ENCODE data around the gene RPS16.
A peak's percentile ranks its signal among the peaks of the same experiment; 100 is the strongest.

Gene RPS16

GRCh38 chr19:39412867-39413271 is 22.9 kb downstream of the RPS16 start:
- H3K9me3 ChIP-seq (ENCODE audit: control insufficient read depth, insufficient read depth, low read depth, low read length) = no peaks in the 10 kb centered on the region
- ChIA-PET POLR2A (interaction anchor here (1.0 to 2.4 kb wide), 11 partner anchors 9 to 71 kb away, joined by 4 to 68 read pairs (median 18); partner anchors contain the start of genes MED29, PAF1, RPS16 and SAMD4B), CTCF (interaction anchor here (0.6 to 2.4 kb wide), 13 partner anchors 12 to 290 kb away, joined by 3 to 63 read pairs (median 8); partner anchors contain the start of genes EID2B, GMFG, MED29 and PAF1)
- H3K27ac ChIP-seq (ENCODE audit: extremely low read depth, low read depth, low read length) = peak overlapping the region; percentile 91
- TF ChIP-seq ZNF335 (tag by site-specific recombination; conservative IDR thresholded peaks at IDR 0.05) = peak; percentile 65
- TF ChIP-seq ZNF19 (tag by site-specific recombination; IDR thresholded peaks at IDR 0.05; ENCODE audit: low read depth) = 0 out of 2 replicates have a peak, but pooled peaks have one; percentile 2
- TF ChIP-seq ZNF223 (tag by site-specific recombination; IDR thresholded peaks at IDR 0.05) = peak; percentile 83
- TF ChIP-seq ZNF571 (tag by site-specific recombination; IDR thresholded peaks at IDR 0.05) = no peak
- TF ChIP-seq, protein P1, sequence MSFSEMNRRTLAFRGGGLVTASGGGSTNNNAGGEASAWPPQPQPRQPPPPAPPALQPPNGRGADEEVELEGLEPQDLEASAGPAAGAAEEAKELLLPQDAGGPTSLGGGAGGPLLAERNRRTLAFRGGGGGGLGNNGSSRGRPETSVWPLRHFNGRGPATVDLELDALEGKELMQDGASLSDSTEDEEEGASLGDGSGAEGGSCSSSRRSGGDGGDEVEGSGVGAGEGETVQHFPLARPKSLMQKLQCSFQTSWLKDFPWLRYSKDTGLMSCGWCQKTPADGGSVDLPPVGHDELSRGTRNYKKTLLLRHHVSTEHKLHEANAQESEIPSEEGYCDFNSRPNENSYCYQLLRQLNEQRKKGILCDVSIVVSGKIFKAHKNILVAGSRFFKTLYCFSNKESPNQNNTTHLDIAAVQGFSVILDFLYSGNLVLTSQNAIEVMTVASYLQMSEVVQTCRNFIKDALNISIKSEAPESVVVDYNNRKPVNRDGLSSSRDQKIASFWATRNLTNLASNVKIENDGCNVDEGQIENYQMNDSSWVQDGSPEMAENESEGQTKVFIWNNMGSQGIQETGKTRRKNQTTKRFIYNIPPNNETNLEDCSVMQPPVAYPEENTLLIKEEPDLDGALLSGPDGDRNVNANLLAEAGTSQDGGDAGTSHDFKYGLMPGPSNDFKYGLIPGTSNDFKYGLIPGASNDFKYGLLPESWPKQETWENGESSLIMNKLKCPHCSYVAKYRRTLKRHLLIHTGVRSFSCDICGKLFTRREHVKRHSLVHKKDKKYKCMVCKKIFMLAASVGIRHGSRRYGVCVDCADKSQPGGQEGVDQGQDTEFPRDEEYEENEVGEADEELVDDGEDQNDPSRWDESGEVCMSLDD (tag by site-specific recombination; IDR thresholded peaks at IDR 0.05) = peak; percentile 97; the same call in 1 of the 2 replicates
- no peak for TF ChIP-seq ZNF302 (tag by site-specific recombination; IDR thresholded peaks at IDR 0.05; ENCODE audit: low read depth)
- TF ChIP-seq, protein P2, sequence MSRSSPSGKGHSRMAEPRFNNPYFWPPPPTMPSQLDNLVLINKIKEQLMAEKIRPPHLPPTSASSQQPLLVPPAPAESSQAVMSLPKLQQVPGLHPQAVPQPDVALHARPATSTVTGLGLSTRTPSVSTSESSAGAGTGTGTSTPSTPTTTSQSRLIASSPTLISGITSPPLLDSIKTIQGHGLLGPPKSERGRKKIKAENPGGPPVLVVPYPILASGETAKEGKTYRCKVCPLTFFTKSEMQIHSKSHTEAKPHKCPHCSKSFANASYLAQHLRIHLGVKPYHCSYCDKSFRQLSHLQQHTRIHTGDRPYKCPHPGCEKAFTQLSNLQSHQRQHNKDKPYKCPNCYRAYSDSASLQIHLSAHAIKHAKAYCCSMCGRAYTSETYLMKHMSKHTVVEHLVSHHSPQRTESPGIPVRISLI (tag by site-specific recombination; IDR thresholded peaks at IDR 0.05) = 0 out of 2 replicates have a peak, but pooled peaks have one; percentile 10
- 0 out of 2 replicates have a peak, but pooled peaks have one; percentile 0 for TF ChIP-seq YY2 (tag by site-specific recombination; IDR thresholded peaks at IDR 0.05)
- no peak for TF ChIP-seq ZNF830 (tag by site-specific recombination; IDR thresholded peaks at IDR 0.05; ENCODE audit: low read depth)
- TF ChIP-seq ZBTB48 (tag by site-specific recombination; IDR thresholded peaks at IDR 0.05) = peak; percentile 76
- TF ChIP-seq, protein P3, sequence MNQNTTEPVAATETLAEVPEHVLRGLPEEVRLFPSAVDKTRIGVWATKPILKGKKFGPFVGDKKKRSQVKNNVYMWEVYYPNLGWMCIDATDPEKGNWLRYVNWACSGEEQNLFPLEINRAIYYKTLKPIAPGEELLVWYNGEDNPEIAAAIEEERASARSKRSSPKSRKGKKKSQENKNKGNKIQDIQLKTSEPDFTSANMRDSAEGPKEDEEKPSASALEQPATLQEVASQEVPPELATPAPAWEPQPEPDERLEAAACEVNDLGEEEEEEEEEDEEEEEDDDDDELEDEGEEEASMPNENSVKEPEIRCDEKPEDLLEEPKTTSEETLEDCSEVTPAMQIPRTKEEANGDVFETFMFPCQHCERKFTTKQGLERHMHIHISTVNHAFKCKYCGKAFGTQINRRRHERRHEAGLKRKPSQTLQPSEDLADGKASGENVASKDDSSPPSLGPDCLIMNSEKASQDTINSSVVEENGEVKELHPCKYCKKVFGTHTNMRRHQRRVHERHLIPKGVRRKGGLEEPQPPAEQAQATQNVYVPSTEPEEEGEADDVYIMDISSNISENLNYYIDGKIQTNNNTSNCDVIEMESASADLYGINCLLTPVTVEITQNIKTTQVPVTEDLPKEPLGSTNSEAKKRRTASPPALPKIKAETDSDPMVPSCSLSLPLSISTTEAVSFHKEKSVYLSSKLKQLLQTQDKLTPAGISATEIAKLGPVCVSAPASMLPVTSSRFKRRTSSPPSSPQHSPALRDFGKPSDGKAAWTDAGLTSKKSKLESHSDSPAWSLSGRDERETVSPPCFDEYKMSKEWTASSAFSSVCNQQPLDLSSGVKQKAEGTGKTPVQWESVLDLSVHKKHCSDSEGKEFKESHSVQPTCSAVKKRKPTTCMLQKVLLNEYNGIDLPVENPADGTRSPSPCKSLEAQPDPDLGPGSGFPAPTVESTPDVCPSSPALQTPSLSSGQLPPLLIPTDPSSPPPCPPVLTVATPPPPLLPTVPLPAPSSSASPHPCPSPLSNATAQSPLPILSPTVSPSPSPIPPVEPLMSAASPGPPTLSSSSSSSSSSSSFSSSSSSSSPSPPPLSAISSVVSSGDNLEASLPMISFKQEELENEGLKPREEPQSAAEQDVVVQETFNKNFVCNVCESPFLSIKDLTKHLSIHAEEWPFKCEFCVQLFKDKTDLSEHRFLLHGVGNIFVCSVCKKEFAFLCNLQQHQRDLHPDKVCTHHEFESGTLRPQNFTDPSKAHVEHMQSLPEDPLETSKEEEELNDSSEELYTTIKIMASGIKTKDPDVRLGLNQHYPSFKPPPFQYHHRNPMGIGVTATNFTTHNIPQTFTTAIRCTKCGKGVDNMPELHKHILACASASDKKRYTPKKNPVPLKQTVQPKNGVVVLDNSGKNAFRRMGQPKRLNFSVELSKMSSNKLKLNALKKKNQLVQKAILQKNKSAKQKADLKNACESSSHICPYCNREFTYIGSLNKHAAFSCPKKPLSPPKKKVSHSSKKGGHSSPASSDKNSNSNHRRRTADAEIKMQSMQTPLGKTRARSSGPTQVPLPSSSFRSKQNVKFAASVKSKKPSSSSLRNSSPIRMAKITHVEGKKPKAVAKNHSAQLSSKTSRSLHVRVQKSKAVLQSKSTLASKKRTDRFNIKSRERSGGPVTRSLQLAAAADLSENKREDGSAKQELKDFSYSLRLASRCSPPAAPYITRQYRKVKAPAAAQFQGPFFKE (tag by site-specific recombination; IDR thresholded peaks at IDR 0.05; ENCODE audit: borderline replicate concordance) = peak; percentile 78; the same call in 1 of the 2 replicates
- TF ChIP-seq ZNF394 (tag by site-specific recombination; IDR thresholded peaks at IDR 0.05; ENCODE audit: borderline replicate concordance) = no peak
- TF ChIP-seq ZBTB20 (tag by site-specific recombination; IDR thresholded peaks at IDR 0.05) = peak; percentile 93
- peak; percentile 93; the same call in 1 of the 2 replicates for TF ChIP-seq ZBTB7A (tag by site-specific recombination; IDR thresholded peaks at IDR 0.05; ENCODE audit: low read depth)
- 0 out of 2 replicates have a peak, but pooled peaks have one; percentile 6 for TF ChIP-seq ZBTB1 (tag by site-specific recombination; IDR thresholded peaks at IDR 0.05)
- TF ChIP-seq ZFHX2 (tag by site-specific recombination; conservative IDR thresholded peaks at IDR 0.05) = no peak
- TF ChIP-seq, protein P4, sequence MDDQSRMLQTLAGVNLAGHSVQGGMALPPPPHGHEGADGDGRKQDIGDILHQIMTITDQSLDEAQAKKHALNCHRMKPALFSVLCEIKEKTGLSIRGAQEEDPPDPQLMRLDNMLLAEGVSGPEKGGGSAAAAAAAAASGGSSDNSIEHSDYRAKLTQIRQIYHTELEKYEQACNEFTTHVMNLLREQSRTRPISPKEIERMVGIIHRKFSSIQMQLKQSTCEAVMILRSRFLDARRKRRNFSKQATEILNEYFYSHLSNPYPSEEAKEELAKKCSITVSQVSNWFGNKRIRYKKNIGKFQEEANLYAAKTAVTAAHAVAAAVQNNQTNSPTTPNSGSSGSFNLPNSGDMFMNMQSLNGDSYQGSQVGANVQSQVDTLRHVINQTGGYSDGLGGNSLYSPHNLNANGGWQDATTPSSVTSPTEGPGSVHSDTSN (CRISPR knock-in tag; IDR thresholded peaks at IDR 0.05) = no peak; the same call in 1 of the 2 replicates
- peak; percentile 81; the same call in 1 of the 2 replicates for TF ChIP-seq ZXDB (tag by site-specific recombination; IDR thresholded peaks at IDR 0.05)
- TF ChIP-seq HOXC10 (CRISPR knock-in tag; IDR thresholded peaks at IDR 0.05) = no peak
- TF ChIP-seq CTCF (tag by site-specific recombination; IDR thresholded peaks at IDR 0.05) = 0 out of 2 replicates have a peak, but pooled peaks have one; percentile 1
- TF ChIP-seq ZNF544 (tag by site-specific recombination; IDR thresholded peaks at IDR 0.05) = 0 out of 2 replicates have a peak, but pooled peaks have one; percentile 58
- 0 out of 2 replicates have a peak, but pooled peaks have one; percentile 12 for TF ChIP-seq ZEB2 (tag by site-specific recombination; IDR thresholded peaks at IDR 0.05)
- peaks cover 26 to 29% of the 10 kb centered on the region in 2 experiments; a peak in 2 of 3 replicates for H3K36me3 ChIP-seq (ENCODE audit: control insufficient read depth in 2 of 2, insufficient read depth in 1 of 2, low read length in 2 of 2)
- peaks cover 33% of the 10 kb centered on the region for H3K4me1 ChIP-seq (ENCODE audit: control insufficient read depth, insufficient read depth, low read length)
- peak overlapping the region; percentile 69 for H3K4me3 ChIP-seq (ENCODE audit: low read depth, low read length)
